HepG2 (cell line): ENCODE results near the gene PSMD12.

Source experiments
- CREB1 ChIP-seq, 2 experiments: fragments of 450-650 bp in 1 of 2; IDR thresholded peaks; 2 replicates each; pipeline ENCODE4 v1.6.1; 2016 to 2017; ENCODE audit warnings: control low read depth in 1 of 2, mild to moderate bottlenecking in 1 of 2, missing compliant biosample characterization in 1 of 2, missing genetic modification characterization in 1 of 2
- HDAC6 ChIP-seq: fragments of 200-600 bp; sonication (generic); IDR thresholded peaks from 2 replicates; pipeline ENCODE4 v1.7.0; 2017; ENCODE audit warnings: mild to moderate bottlenecking, antibody characterized with exemption, low read length, low read depth
- HMG20A ChIP-seq: IDR thresholded peaks from 2 replicates; pipeline ENCODE4 v1.6.1; 2016; ENCODE audit warnings: borderline replicate concordance
- MAFF ChIP-seq: IDR thresholded peaks from 2 replicates; pipeline ENCODE4 v1.6.1; 2011; ENCODE audit warnings: low read depth, low read length, improper control_type of control experiment
- MXI1 ChIP-seq: IDR thresholded peaks from 3 replicates; pipeline ENCODE4 v1.6.1; 2012; ENCODE audit warnings: low read depth, low read length, inconsistent platforms, borderline replicate concordance
- PAF1 ChIP-seq: IDR thresholded peaks from 2 replicates; pipeline ENCODE4 v1.6.1; 2016; ENCODE audit warnings: missing genetic modification reagents, missing compliant biosample characterization
- ZNF335 ChIP-seq: sonication (generic); formaldehyde crosslinking; IDR thresholded peaks from 2 replicates; pipeline ENCODE4 v1.4.0; 2020; ENCODE audit warnings: missing genetic modification reagents
- ZNF773 ChIP-seq: sonication (generic); formaldehyde crosslinking; IDR thresholded peaks from 2 replicates; pipeline ENCODE4 v1.4.0; 2020; ENCODE audit warnings: missing genetic modification reagents, borderline replicate concordance
- TF ChIP-seq, protein P1 (sequence below): sonication (generic); formaldehyde crosslinking; conservative IDR thresholded peaks from 2 replicates; pipeline ENCODE4 v1.4.0; 2020; ENCODE audit warnings: mild to moderate bottlenecking, missing genetic modification reagents, moderate library complexity

DNA sequence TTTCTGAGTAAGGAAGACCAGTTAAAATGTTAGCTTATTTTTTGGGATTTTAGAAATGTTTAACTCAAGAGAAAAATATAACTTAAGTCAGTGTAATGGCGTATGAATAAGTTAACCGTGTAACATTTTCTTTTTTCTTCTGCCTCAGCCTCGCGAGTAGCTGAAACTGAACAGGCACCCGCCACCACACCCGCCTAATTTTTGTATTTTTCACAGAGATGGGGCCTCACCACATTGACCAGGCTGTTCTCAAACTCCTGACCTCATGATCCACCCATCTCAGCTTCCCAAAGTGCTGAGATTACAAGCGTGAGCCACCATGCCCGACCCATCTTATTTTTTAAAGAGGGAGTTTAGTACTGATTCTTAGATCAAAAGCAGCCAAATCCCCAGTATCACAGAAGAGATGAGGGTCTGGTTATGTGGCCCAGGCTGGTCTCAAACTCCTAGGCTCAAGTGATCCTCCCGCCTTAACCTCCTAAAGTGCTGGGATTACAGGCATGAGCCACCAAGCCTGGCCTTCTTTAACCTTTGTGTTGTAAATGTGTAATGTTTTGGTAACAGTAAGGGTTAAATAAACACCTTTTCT, 27.5 kb upstream of the PSMD12 start:
- TF ChIP-seq MAFF (no peak), ZNF335 (no peak), ZNF773 (no peak), MXI1 (no peak), CREB1 (IDR thresholded peaks at IDR 0.05) (no peak), CREB1 (CRISPR knock-in tag; IDR thresholded peaks at IDR 0.05) (no peak), PAF1 (no peak), HMG20A (CRISPR knock-in tag) (no peak), HDAC6 (no peak)
- TF ChIP-seq, protein P1, sequence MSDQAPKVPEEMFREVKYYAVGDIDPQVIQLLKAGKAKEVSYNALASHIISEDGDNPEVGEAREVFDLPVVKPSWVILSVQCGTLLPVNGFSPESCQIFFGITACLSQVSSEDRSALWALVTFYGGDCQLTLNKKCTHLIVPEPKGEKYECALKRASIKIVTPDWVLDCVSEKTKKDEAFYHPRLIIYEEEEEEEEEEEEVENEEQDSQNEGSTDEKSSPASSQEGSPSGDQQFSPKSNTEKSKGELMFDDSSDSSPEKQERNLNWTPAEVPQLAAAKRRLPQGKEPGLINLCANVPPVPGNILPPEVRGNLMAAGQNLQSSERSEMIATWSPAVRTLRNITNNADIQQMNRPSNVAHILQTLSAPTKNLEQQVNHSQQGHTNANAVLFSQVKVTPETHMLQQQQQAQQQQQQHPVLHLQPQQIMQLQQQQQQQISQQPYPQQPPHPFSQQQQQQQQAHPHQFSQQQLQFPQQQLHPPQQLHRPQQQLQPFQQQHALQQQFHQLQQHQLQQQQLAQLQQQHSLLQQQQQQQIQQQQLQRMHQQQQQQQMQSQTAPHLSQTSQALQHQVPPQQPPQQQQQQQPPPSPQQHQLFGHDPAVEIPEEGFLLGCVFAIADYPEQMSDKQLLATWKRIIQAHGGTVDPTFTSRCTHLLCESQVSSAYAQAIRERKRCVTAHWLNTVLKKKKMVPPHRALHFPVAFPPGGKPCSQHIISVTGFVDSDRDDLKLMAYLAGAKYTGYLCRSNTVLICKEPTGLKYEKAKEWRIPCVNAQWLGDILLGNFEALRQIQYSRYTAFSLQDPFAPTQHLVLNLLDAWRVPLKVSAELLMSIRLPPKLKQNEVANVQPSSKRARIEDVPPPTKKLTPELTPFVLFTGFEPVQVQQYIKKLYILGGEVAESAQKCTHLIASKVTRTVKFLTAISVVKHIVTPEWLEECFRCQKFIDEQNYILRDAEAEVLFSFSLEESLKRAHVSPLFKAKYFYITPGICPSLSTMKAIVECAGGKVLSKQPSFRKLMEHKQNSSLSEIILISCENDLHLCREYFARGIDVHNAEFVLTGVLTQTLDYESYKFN = no peak
